Tongue (tissue), 2 donors: ENCODE measurements around the gene NFATC2. TPM values are rescaled to one million over a fixed set of nuclear protein-coding genes. Genes with fewer than 3 reads are reported as not detected.

Experiments used
- DNase-seq: peaks from one replicate; pipeline ENCODE4 v3.0.0-alpha.2; 2015
- total RNA-seq: library from RNA; depleted of rRNA; stranded (reverse); fragments of >200 nt; gene quantifications from one replicate; pipeline ENCODE4 v1.2.3, GENCODE V29; 2014

NFATC2 gene
- total RNA-seq, 1 donor from 2014 or later, result 9.6 TPM

GRCh38 chr20:51374456-51374830 is 168.1 kb downstream of the NFATC2 start:
- no peak for DNase-seq

DNA sequence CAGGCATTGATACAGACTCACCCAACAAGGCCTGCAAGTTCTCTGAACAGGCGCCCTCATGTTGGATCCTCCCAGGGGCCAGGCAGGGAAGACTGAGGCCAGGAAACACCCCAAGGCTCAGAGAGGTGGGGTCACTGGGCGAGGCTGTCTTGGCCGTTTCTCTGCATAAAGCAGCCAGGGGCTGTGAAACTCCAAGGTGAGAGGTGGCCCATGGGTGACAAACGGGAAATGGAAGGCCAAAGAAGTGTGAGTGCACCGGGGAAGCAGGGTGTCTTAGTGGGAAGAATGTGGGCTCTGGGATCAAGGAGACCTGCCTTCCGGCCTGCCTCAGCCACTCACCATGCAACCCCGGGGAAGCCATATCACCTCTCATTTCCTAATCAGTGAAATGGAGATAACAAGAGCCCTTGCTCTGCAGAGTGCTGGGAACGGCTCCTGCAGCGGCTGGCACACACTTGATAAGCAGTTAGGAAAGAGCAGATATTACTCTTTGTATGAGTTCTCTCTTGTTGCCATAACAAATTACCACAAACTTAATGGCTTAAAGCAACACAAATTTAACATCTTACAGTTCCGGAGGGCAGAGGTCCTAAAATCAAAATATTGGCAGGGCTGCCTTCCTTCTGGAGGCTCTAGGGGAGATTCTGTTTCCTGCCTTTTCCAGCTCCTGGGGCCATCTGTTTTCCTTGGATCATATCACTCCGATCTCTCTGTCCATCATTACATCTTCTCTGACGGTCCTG is 168.6 kb downstream of the NFATC2 start:
- DNase-seq, result peak; percentile 60

DNA sequence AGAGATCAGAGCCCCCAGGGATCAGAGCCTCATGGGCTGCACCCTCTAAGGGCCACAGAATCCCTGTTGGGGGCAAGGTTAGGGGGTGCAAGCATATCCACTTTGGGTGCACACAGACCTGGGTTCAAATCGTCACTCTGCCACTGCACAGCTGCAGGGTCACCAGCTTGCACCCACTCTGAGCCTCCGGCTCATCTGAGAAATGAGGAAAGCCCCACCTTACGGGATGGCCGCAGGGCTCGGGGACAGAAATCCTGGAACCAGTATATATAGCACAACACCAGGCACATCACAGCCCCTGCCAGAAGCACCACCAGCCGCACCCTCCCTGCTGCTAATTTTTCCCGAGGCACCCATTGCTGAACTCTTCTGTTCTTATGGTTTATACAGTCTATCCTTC is 169.6 kb downstream of the NFATC2 start:
- no peak for DNase-seq

DNA sequence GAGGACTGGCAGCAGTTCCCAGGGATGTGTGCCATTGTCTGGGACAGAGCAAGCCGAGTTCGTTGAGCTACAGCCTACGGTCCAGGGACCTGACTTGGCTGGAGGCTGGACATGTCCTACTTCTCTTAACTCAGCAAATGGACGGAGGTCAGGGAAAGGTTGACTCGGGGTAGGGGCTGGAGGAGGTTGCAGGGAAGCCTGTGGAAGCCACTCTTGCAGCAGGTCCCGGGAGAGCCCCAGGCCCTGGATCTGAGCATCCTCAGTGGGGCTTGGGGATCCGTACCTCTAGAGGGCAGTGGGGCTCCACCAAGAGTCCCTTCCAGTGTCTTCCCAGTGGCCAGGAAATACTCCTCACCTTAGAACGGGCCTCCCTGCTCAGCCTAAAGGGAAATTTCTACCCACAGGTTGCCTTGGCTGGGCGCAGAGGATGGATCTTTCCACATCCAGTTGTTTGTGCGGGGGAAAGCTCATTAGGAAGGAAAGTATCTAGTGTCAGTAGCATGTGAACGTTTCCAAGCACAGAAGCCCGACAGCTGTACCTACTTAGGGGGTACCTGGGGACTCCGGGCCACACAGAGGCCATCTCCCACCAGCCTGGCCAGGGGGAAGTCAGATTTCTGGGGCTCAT is 170.2 kb downstream of the NFATC2 start:
- DNase-seq, result peak; percentile 78

GRCh38 chr20:51371720-51372119 is 170.8 kb downstream of the NFATC2 start:
- DNase-seq, result no peak

DNA sequence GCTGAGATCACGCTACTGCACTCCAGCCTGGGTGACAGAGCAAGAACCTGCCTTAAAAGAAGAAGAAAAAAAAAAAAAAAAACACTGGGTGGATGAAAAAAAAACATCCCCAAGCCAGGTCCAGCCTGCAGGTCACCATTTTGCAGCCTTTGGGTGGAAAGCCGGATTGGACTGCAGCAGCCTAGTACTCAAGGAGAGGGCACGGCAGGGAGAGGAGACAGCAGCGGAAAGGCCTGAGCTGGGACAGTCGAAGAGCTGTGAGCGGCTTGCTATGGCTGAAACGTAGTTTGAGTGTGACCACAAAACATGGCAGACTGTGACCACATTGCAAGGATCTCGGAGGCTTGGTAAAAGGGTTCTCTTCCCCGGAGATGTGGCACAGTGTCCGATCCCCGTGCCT is 173.0 kb downstream of the NFATC2 start:
- no peak for DNase-seq

GRCh38 chr20:51368461-51369211 is 173.9 kb downstream of the NFATC2 start:
- no peak for DNase-seq

- peak; percentile 60 for DNase-seq
These were observed 176.2 kb downstream of the NFATC2 start for GRCh38 chr20:51366155-51366886.

GRCh38 chr20:51365670-51366069 is 176.8 kb downstream of the NFATC2 start:
- DNase-seq, result no peak

DNA sequence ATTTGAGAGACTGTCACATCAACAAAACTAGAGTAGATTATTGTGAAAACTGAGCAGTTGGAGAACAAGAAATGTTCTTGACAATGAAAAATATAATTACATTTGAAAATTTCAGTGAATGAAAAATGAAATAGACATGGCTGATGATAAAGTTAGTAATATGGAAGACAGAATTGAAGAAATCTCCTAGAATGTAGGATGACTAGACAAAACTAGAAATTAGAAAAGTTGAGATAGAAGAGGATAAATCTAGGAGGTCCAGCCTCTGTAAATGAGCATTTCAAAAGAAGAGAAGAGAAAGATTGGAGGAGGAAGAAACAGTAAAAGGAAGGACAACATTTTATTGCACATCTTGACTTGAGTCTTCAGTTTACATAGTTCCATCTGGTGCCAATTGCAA is 178.7 kb downstream of the NFATC2 start:
- no peak for DNase-seq

DNA sequence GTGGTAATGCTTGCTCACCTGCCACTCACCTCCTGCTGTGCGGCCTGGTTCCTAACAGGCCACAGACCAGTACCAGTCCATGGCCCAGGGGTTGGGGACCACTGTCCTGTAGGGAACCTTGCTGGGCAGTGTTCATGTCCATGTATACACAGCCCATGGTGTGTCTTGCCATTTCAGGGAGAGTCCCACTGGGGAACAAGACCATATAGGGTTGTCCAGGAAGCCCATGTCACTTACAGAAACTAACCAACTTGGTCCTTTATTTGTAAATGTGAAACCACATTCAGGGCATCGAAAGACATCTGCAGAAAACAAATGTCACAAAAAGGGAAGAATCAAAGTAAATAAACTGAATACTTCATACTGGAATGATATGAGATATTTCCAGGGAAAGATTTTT is 179.1 kb downstream of the NFATC2 start:
- DNase-seq, result no peak

- no peak for DNase-seq
These were observed 180.3 kb downstream of the NFATC2 start for GRCh38 chr20:51362254-51362653.

DNA sequence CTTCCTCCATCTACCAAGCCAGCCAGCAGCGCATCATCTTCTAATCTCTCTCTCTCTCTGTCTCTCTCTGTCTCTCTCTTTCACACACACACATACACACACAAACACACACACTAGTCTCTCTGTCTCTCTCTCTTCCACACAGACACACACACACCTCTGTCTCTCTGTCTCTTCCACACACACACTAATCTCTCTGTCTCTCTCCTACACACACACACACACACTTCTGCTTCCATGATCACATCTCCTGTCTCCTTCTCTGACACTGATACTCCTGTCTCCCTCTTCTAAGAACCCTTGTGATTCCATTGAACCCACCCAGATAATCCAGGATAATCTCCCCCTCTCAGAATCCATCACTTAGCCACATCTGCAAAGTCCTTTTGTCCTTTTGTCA is 181.3 kb downstream of the NFATC2 start:
- no peak for DNase-seq

DNA sequence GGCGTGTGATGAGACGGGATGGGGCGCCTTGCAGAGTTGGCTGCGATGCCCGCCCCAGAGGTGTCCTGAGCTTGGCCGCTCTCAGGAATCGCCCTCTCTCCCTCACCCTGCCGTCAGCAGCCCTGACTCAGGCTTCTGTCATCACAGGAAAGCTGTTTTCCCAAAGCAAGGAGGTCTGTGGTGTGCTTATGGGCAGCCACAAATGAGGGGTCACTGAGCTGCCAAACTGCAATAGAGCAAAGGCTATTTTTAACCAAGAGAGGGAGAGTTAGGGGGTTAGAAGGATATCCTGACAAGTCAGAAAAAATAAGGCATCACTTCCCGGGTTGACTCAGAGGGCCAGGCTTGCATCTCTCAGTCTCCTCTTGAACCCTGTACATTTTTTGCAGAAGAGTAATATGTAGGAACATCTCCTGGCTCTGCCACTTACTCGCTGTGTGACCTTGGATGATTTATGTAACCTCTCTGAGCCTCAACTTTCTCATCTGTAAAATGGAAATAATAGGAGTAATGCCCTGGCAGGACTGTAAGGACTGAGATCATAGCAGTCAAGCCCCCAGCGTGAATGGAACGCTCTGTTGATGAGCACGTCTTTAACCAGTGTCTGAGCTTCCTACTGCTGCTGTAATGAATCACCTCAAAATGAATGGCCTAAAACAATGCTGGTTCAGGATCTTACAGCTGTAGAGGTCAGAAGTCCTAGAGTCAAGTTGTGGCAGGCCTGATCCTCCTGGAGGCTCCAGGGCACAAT is 181.9 kb downstream of the NFATC2 start:
- DNase-seq, result no peak

GRCh38 chr20:51359947-51360346 is 182.6 kb downstream of the NFATC2 start:
- DNase-seq, result no peak

- DNase-seq, result no peak
These were observed 183.1 kb downstream of the NFATC2 start for GRCh38 chr20:51359401-51359800.

GRCh38 chr20:51358032-51358724 is 184.3 kb downstream of the NFATC2 start:
- DNase-seq, result no peak

- DNase-seq, result no peak
These were observed 185.0 kb downstream of the NFATC2 start for GRCh38 chr20:51357543-51357942.

- no peak for DNase-seq
These were observed 185.6 kb downstream of the NFATC2 start for GRCh38 chr20:51356871-51357270.

- DNase-seq, result no peak
These were observed 187.7 kb downstream of the NFATC2 start for GRCh38 chr20:51354769-51355319.

DNA sequence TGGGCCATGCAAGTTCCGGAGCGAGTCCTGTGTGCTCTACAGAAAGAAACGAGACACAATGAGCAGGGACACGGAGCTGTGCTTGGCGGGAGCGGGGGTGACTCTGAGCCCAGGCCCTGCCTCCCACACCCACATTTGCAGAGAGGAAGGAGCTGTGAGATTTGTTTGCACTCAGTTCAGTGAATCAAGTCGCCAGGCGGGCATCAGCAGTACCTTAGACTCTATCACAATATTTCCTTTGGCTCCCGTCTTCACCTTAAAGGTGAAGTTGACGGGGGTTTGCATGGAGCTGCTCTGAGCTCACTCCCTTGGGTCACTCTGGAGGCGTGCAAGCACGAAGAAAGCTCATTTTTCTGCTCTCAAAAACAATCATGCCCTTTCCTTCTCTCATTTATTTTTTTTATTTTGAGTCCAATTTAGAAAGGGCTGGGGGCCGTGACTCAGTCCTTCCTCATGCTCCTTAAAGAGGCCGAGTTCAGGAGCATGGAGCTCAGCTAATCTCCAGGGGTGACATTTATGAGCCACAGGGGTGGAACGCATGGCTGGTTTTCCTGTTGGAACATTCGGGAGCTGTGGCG is 188.2 kb downstream of the NFATC2 start:
- no peak for DNase-seq
